HG03469 (cell line): ENCODE data around the gene MELTF.

Experiments
- ATAC-seq: cut with Tn5 transposase; IDR thresholded peaks from one replicate; pipeline ENCODE4 v1.9.1; 2021; ENCODE audit warnings: mild to moderate bottlenecking, moderate library complexity, moderate number of reproducible peaks; ENCODE audit not compliant: unreplicated experiment

The MELTF gene

GRCh38 chr3:197010556-197011351 lies 18.9 kb downstream of the MELTF start:
- no peak for ATAC-seq

GRCh38 chr3:197009532-197010019 lies 20.0 kb downstream of the MELTF start:
- no peak for ATAC-seq

DNA sequence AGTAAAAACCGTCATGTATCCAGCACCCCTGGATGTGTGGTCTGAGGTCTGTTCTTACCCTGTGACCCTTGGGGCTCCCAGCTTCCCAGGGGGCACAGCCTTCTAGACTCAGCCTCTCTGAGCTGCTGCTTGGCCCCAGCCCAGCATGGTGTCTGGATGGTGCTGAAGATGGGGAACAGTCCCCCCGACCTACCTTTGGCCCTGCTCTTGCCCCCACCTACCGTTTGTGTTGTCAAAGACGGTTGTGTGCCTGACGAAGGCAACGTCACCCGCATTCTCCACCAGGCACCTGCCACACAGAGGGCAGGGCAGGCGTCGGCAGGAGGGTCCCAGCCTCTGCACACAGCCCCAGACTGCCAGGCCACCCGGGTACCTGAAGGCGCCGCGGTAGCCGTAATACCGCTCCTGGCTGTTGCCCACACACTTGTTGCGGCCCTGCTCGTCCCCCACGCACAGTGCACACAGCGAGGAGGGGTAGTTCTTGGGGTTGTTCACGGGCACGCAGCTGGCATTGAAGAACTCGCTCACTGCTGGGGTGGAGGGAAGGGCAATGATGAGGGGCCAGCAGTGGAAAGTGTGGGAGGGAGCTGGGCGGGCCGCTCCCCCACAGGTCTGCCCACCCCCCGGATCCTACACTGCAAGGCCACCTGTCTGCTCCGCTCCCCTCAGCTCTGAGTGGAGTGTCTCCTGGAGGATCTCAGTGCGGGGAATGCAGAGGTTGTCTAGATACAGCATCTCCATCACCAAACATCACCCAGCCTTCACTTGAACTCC lies 21.0 kb downstream of the MELTF start:
- ATAC-seq = no peak

DNA sequence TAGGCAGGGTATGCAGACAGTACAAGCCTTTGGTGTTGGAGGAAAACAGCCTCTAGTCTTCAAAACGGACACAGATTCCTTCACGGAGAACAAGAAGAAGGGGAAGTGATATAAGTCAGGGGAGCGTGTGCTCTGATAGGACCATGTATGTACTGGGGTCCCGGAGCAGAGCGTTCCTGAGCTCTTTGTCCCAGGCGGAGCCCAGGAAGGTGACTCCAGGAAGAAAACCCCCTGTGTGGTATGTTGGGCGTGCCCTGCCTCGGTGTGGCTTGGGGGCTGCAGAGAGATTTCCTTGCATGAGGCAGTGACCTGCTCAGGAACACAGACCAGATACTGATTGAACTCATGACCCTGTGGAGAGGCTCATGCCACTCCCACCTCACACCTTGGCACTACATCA lies 21.7 kb downstream of the MELTF start:
- ATAC-seq = no peak

DNA sequence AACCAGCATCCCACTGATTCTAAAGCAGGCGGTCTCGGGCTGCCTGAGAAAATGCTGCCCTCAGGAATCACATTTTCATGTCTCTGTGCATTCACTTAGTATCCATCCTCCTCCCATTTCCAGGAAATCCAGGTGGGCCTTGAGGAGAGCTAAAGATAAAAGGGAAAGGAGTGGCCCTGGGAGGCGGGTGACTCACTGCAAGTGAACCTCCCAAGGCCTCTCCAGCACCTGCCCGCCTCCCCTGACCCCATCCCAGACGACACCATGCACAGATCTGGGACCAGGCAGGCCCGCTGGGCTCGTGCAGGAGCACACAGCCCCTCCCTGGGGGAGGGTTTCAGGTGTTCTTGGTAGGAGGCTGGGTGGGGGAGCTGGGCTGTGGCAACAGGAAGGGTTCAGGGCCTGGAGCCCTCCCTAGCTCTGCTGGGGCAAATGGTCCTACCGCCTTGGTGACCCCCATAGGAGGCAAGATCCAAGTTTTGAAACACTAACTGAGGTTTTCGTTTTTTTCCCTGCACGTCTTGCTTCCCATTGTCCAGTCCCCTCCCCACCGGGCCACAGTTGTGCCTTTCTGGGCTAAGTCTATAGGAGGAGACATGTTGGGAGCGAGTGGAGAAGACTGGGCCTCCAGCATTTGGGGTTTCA lies 22.2 kb downstream of the MELTF start:
- no peak for ATAC-seq

DNA sequence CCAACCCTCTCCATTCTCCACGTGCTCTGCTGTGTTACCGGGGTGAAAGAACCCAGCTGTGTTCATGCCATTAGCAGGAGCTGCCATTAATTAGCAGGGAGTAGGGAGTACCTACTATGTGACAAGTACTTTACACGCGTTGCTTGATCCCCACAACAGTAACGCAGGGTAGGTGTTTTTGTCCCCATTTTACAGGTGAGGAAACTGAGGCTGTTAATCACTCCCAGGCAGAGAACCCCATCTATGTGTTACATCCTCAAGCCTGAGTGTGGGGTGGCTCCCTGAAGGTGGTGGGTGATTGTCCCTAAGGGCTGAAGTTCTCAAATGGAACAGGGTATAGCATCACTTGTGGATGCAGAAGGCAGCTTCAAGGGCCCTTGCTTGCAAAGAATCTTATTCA lies 22.8 kb downstream of the MELTF start:
- ATAC-seq = no peak

DNA sequence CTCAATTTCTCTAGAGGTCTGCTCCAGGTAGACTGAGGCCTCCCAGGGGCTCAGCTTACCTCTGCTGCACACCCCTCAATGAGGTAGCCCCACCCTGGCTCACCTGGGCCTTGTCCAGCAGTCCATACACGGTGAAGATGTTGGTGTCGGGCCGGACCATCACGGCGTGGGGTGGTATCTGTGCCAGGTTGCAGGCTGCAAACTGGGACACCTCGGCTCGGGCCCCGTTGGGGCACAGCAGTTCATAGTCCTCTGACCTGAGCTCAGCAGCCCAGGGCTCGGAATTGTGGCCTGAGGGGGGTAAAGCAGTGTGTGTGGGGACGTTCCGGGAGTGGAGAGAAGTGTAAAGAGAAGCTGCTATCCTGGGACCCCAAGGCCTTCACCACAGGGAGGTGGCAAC lies 23.2 kb downstream of the MELTF start:
- ATAC-seq = no peak

- ATAC-seq = no peak
Measured at GRCh38 chr3:197003461-197004385, 25.9 kb downstream of the MELTF start.

DNA sequence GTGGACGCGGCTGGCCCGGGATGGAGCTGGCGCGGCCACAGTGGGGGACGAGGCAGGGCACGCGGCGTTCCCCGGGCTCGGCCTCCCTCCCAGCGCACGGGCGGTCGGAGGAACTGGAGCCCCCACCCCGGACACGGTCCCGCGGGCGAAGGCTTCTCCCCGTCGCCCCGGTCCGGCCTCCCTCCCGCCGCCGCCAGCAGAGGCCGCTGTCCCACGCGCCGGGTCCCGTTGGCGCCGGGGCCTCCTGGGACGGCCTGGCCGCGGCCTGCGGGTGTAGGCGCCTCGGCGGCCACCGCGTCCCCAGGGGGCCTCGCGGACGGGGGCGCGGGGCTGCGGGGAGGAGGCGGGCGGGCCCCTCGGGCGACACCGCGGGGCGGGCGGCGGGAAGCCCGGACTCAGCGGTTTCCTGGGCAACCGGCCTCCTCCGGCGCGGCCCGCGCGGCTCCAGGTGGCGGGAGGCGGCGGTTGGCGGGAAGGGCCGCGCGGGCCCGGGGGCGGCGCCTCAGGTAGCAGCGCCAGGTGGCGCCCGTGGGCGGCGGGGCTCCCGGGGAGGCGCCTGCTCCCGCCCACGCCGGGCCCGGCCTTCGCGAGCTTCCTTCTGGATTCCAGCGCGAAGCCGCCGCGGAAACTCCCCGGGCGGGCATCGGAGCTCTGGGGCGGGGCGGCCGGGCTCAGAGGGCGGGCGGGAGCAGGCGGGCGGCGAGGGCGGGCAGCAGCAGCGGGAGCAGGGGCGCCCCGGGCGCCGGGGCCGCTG lies 26.7 kb downstream of the MELTF start:
- ATAC-seq = peak; percentile 56

DNA sequence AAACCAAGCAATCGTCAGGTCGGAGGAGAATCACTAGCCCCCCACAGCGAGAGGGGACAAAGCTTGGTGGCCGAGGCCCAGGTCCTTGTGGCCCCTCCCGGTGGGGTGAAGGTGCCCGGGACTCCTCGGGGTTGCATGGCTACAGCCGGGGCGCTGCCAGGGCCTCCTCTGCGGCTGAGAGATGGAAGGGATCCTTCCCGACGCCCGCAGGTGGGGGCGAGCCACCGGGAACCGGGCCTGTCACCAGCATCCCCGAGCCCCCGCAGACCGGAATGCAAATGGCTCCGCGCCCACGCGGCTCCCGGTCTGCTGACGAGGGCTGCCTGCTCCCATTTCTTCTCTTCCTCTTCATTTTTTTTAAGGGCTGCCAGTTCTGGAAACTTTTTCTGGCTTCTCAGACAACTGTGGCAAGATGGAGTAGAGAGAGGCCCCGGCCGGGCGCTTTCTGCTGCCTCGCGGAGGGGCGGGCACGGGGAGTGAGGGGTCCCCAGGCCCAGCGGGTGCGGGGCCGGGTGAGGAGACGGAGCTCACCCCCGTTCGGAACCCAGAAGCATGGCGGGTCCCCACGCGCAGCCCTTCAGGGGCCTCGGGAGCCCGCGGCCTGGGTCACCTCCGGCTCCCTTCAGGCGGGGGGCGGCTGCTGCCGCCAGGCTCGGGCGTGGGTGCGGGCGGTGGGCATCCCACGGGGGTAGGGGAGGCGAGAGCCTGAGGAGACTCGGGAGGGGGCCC lies 27.5 kb downstream of the MELTF start:
- no peak for ATAC-seq

- no peak for ATAC-seq
Measured at GRCh38 chr3:197001106-197001971, 28.3 kb downstream of the MELTF start.

GRCh38 chr3:197000211-197000610 lies 29.4 kb downstream of the MELTF start:
- ATAC-seq = no peak

GRCh38 chr3:196998966-196999760 lies 30.5 kb downstream of the MELTF start:
- no peak for ATAC-seq

DNA sequence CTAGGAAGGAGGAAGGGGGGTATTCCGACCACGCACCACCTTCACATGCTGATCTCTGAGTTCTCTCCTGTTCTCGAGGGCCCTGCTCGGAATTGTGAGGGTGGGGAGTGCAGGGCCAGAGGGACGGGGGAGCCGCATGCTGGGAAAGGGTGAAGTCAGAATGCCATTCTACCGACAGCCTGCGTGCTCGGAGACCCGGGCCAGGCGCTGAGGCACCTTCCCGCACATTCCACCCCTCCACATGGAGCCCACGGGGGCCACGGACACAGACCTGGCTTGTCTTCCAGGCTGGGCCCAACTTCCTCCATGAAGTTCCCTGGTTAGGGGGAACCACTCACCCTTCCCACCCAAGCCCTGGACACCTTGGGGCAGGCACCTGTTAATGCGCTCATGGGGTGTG lies 32.3 kb downstream of the MELTF start:
- ATAC-seq = no peak

GRCh38 chr3:196996454-196997265 lies 33.0 kb downstream of the MELTF start:
- no peak for ATAC-seq

GRCh38 chr3:196995646-196996355 lies 33.8 kb downstream of the MELTF start:
- no peak for ATAC-seq
